GM23338 (cell line): Measurements from ENCODE around the gene AGR3.

Source experiments
- CTCF ChIP-seq, 2 experiments: fragments of 200-600 bp in 1 of 2; sonication (generic) in 1 of 2; conservative IDR thresholded peaks; 2 replicates each; pipeline versions ENCODE4 v1.5.1 to v1.6.1; 2016 to 2017; ENCODE audit warnings: antibody characterized with exemption in 2 of 2, low read depth in 2 of 2, mild to moderate bottlenecking in 2 of 2, moderate library complexity in 1 of 2
- ETS1 ChIP-seq: IDR thresholded peaks from 2 replicates; pipeline ENCODE4 v1.6.1; 2016; ENCODE audit warnings: antibody characterized with exemption
- EZH2 ChIP-seq: fragments of 200-600 bp; sonication (generic); IDR thresholded peaks from one replicate; pipeline ENCODE4 v1.8.0; 2017; ENCODE audit warnings: antibody characterized with exemption, mild to moderate bottlenecking, low read depth; ENCODE audit not compliant: unreplicated experiment
- EZH2phosphoT487 ChIP-seq: fragments of 200-600 bp; sonication (generic); IDR thresholded peaks from one replicate; pipeline ENCODE4 v1.8.1; 2018; ENCODE audit warnings: antibody characterized with exemption; ENCODE audit not compliant: unreplicated experiment
- JUNB ChIP-seq: IDR thresholded peaks from one replicate; pipeline ENCODE4 v1.6.1; 2016; ENCODE audit warnings: antibody characterized with exemption; ENCODE audit not compliant: unreplicated experiment
- NANOG ChIP-seq: IDR thresholded peaks from 2 replicates; pipeline ENCODE4 v1.6.1; 2016; ENCODE audit warnings: antibody characterized with exemption, borderline replicate concordance
- POLR2AphosphoS5 ChIP-seq: IDR thresholded peaks from 2 replicates; pipeline ENCODE4 v1.6.1; 2016; ENCODE audit warnings: antibody characterized with exemption, low read depth
- REST ChIP-seq: IDR thresholded peaks from one replicate; pipeline ENCODE4 v1.6.1; 2018; ENCODE audit warnings: antibody characterized with exemption; ENCODE audit not compliant: unreplicated experiment
- ZNF114 ChIP-seq: fragments of 250-450 bp; sonication (Bioruptor Pico); IDR thresholded peaks from 2 replicates; pipeline ENCODE4 v1.5.0; 2020; ENCODE audit warnings: mild to moderate bottlenecking, moderate library complexity

- TF ChIP-seq CTCF (conservative IDR thresholded peaks at IDR 0.05; ENCODE audit: low read depth in 2 of 2), result no peak
- TF ChIP-seq EZH2, result no peak
- TF ChIP-seq REST, result no peak
- no peak for TF ChIP-seq POLR2AphosphoS5
- TF ChIP-seq ETS1, result no peak
- no peak for TF ChIP-seq JUNB
- TF ChIP-seq ZNF114, result no peak
- no peak for TF ChIP-seq EZH2phosphoT487
- TF ChIP-seq NANOG, result no peak
Observed at GRCh38 chr7:16839646-16840045, 42.1 kb downstream of the AGR3 start.
